ENCODE measurements around the gene TBX1. TPM values are rescaled to one million over a fixed set of nuclear protein-coding genes. Genes with fewer than 3 reads are reported as not detected.

Gene TBX1
- total RNA-seq, 1 donor from 2014 or later = not detected

DNA sequence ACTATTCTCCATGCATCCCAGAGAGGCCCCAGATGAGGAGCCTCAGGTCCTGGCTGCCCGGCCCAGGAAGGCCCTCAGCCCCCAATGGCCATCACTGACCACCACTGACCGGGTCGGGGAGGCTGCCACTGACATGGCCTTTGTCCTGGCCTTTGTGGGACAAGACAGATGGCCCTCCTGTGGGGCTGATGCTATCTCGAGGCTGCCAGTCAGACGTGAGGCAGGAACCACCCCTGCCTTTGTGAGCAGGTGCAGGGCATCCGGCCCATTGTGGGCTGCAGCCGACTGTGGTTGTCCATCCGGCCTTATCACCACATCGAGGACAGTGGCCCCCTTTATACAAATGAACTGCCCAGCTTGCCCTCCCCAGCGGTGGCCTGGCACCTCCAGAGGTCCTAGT is 31.7 kb upstream of the TBX1 start:
- H3K4me3 ChIP-seq (ENCODE audit: low read depth, low read length) = no peak overlapping the region
- TF ChIP-seq, protein P1, sequence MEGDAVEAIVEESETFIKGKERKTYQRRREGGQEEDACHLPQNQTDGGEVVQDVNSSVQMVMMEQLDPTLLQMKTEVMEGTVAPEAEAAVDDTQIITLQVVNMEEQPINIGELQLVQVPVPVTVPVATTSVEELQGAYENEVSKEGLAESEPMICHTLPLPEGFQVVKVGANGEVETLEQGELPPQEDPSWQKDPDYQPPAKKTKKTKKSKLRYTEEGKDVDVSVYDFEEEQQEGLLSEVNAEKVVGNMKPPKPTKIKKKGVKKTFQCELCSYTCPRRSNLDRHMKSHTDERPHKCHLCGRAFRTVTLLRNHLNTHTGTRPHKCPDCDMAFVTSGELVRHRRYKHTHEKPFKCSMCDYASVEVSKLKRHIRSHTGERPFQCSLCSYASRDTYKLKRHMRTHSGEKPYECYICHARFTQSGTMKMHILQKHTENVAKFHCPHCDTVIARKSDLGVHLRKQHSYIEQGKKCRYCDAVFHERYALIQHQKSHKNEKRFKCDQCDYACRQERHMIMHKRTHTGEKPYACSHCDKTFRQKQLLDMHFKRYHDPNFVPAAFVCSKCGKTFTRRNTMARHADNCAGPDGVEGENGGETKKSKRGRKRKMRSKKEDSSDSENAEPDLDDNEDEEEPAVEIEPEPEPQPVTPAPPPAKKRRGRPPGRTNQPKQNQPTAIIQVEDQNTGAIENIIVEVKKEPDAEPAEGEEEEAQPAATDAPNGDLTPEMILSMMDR (conservative IDR thresholded peaks at IDR 0.05; ENCODE audit: low read depth, low read length) = no peak
- no peak for DNase-seq (ENCODE audit: low read depth)

DNA sequence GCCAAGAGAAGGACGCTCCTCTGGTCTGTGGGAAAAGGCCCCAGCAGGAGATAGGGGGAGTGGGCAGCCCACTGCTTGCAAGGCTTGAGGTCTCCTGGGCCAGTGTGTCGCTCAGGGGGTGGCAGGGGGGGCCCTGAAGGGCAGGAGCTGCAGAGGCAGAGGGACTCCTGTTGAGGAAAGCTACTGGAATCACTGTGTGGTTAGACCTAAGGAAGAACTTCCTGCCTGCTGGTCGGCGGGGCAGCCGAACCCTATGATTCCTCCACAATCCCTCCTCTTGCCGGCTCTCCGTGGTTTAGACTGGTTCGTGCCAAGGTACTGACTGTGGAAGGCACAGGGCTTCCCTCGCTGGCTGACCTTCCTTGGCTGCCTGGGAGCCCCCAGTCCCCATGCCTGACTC is 31.1 kb upstream of the TBX1 start:
- no peak overlapping the region for H3K4me3 ChIP-seq (ENCODE audit: low read depth, low read length)
- TF ChIP-seq, protein P1 (conservative IDR thresholded peaks at IDR 0.05; ENCODE audit: low read depth, low read length) = no peak
- no peak for DNase-seq (ENCODE audit: low read depth)

DNA sequence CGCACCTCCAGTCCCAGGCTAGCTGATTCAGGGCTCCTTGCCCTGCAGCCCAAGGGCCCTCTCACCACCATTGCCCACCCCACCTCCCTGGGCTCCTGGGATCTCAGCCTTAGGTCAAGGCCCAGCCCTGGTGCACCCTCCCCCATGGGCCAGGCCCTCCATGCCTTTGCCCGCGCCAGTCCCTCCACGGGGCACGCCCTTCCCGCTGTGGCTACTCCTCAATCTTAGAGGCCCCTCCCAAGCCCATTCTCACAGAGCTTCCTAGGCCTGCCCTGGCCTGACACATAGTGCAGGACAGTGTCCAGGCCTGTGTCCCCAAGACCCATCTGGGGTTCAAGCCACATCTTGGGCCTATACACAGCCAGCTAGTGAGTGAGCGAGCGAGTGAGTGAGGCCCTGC is 30.4 kb upstream of the TBX1 start:
- no peak for DNase-seq (ENCODE audit: low read depth)
- H3K4me3 ChIP-seq (ENCODE audit: low read depth, low read length) = no peak overlapping the region
- TF ChIP-seq, protein P1 (conservative IDR thresholded peaks at IDR 0.05; ENCODE audit: low read depth, low read length) = no peak

DNA sequence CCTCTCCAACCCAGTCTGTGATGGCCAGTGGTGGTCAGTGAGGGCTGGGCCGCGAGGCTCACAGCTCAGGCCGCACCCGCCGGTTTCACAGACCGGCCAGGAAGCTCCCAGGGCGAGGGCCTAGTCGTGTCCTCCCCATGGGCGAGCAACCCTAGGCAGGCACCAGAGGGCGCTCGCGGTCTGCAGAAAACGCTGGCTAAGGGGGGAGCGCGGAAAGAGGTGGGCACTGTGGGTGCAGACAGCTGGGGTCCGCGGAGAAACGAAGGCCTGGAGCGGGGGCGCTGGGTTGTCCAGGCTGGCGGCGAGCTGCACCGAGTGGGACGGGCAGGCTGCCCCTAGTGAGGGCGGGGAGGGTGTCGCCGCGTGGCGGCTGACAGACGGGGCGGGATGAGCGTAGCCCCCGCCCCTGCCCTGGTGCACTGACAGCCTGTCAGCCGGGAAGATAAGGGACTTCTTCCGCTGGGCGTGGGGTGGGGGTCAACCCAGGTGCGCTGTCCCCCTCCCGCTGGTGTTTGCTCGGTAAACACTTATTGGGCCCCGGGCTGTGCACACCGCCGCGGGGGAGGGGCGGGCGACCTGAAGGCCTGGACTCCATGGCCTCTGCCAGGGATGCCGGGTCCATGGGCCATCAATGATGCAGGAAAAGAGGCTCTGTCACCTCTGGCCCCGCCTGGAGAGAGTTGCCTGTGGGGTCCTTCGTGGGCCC is 29.8 kb upstream of the TBX1 start:
- TF ChIP-seq, protein P1 (conservative IDR thresholded peaks at IDR 0.05; ENCODE audit: low read depth, low read length) = peak; percentile 85
- DNase-seq (ENCODE audit: low read depth) = no peak
- peak overlapping the region; percentile 40 for H3K4me3 ChIP-seq (ENCODE audit: low read depth, low read length)

DNA sequence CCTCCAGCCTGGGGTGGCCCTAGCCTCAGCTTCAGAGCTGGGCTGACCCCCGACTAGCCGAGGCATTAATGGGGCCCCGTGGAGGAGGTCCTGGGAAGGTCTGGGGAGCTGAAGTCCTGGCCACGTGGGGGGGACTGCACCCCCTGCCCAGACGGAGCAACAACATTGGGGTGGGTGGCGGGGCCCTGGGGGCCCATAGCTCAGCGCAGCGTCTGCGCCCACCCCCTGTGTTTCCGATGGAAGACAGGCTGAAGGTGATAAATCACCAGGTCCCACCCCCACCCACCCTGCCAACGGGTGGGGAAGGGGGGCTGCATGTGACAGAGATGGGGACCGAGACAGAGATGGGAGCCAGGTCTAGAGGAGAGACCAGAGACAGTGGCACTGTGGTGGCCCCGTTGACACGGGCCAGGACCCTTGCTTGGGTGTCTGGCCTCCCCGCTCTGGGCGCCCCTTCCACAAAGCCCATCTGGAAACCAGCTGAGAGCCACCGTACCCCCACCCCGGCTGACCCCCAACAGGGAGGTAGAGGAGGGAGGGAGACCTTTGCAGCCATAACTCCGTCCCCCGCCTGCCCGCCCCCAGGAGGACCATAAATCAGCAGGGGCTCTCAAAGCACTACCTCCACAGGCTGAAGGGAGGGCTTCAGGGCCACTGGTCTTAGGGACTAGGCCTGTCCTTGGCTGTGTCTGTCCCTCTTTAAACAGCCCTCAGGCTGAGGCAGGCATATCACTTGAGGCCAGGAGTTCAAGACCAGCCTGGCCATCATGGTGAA is 29.0 kb upstream of the TBX1 start:
- DNase-seq (ENCODE audit: low read depth) = no peak
- TF ChIP-seq, protein P1 (conservative IDR thresholded peaks at IDR 0.05; ENCODE audit: low read depth, low read length) = no peak

DNA sequence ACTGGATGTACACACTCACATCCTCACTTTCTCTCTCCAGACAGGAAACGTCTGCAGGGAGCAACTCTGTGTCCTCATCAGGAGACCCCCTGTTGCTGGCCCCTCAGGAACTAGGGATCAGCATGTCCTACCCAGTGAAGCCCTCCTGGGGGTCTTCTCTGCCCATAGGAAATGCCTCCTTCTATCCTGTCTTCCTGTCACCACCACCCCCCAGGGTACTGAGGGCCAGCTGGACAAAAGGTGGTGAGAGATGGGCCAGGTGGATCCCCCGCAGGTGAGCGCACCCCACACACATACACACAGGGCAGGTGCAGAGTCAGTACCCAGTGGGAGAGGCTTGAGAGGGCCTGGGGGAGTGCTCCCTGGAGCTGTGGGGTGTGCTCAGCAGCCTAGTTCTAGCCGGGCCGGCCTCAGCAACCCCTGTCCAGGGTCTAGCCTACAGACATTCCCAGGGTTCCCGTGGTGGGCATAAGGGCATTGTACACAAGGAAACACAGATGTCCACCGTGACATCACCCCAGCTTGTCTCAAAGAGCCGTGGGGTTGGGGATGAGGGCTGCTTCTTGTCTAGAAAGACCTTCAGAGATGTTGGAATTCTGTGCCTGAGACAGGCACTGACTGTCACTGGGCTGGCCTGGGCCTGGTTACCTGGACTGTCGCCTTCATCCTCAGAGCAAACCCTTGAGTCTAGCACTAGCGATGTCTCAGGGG is 28.0 kb upstream of the TBX1 start:
- no peak for DNase-seq (ENCODE audit: low read depth)
- no peak overlapping the region for H3K4me3 ChIP-seq (ENCODE audit: low read depth, low read length)
- TF ChIP-seq, protein P1 (conservative IDR thresholded peaks at IDR 0.05; ENCODE audit: low read depth, low read length) = no peak

More for the DNA sequence above, 29.0 kb upstream of the TBX1 start:
- no peak overlapping the region for H3K4me3 ChIP-seq (ENCODE audit: low read depth, low read length)
